RWPE1 (cell line): ENCODE results near the gene SF3B3.

ENCODE experiments used
- CTCF ChIA-PET: fragments of 350-600 bp; sonication (Branson Sonifier 250); formaldehyde crosslinking; extraction: SDS; loops from one replicate; lab custom pipeline; 2021; lab: Yijun Ruan, JAX
- POLR2A ChIA-PET: fragments of 400-600 bp; formaldehyde crosslinking; extraction: SDS; loops from one replicate; lab custom pipeline; 2020; ENCODE audit warnings: antibody characterized with exemption; ENCODE audit not compliant: low non-redundant PET; lab: Yijun Ruan, JAX
- DNase-seq: peaks from one replicate; pipeline ENCODE4 v3.0.0; 2012; ENCODE audit warnings: low spot score
- H3K27ac ChIP-seq: fragments of 450-650 bp; 2 replicates; pipeline ENCODE4 v1.5.1; 2017
- TF ChIP-seq, protein P1 (sequence below): fragments of 450-650 bp; conservative IDR thresholded peaks from 2 replicates; pipeline ENCODE4 v1.5.1; 2017; ENCODE audit warnings: low read depth, mild to moderate bottlenecking

Gene SF3B3

DNA sequence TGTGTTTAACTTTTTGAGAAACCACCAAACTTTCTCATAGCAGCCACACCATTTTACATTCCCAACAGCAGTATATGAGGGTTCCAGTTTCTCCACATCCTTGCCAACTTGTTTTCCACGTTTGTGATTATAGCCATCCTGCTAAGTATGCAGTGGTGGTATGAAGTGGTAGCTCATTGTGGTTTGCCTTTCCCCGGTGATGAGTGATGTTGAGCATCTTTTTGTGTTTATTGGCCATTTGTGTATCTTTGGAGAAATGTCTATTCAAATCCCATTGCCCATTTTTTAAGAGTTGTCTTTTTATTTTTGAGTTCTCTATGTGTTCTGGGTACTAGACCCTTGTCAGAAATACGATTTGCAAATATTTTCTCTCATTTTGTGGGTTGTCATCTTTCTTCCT, 17.4 kb downstream of the SF3B3 start:
- ChIA-PET CTCF (no interaction called here), POLR2A (no interaction called here)

GRCh38 chr16:70544548-70544947, 20.9 kb downstream of the SF3B3 start:
- ChIA-PET CTCF (no interaction called here), POLR2A (no interaction called here)
- TF ChIP-seq, protein P1, sequence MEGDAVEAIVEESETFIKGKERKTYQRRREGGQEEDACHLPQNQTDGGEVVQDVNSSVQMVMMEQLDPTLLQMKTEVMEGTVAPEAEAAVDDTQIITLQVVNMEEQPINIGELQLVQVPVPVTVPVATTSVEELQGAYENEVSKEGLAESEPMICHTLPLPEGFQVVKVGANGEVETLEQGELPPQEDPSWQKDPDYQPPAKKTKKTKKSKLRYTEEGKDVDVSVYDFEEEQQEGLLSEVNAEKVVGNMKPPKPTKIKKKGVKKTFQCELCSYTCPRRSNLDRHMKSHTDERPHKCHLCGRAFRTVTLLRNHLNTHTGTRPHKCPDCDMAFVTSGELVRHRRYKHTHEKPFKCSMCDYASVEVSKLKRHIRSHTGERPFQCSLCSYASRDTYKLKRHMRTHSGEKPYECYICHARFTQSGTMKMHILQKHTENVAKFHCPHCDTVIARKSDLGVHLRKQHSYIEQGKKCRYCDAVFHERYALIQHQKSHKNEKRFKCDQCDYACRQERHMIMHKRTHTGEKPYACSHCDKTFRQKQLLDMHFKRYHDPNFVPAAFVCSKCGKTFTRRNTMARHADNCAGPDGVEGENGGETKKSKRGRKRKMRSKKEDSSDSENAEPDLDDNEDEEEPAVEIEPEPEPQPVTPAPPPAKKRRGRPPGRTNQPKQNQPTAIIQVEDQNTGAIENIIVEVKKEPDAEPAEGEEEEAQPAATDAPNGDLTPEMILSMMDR: no peak
- DNase-seq: no peak
- H3K27ac ChIP-seq: no peak overlapping the region

More for the DNA sequence above, 17.4 kb downstream of the SF3B3 start:
- TF ChIP-seq, protein P1: no peak
- no peak for DNase-seq
- H3K27ac ChIP-seq: no peak overlapping the region

DNA sequence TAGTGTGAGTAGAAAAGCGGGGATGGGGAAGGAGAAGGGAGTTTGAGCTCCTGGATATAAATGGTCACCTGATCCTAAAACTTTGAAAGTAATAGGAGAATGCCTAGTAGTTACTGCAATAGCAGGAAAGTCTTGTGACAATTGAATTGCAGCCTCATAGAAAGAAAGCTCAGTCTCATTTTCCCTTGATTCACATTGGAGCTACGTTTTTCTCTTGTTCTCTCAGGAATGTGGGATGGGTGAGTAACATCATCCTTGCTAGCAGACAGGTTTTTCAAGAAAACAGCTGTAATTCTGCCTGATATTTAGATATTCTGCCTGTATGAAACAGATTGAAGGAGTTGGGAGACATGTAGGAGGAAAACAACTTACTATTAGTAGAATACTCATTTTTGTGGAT, 25.3 kb downstream of the SF3B3 start:
- TF ChIP-seq, protein P1: no peak
- ChIA-PET POLR2A (no interaction called here), CTCF (interaction anchor here (0.9 kb wide), 1 partner anchor 17 kb away, joined by 3 read pairs; no protein-coding TSS in a partner anchor)
- DNase-seq: peak; percentile 26
- H3K27ac ChIP-seq: no peak overlapping the region

GRCh38 chr16:70550082-70550481, 26.5 kb downstream of the SF3B3 start:
- DNase-seq: no peak
- ChIA-PET POLR2A (no interaction called here), CTCF (no interaction called here)
- no peak overlapping the region for H3K27ac ChIP-seq
- TF ChIP-seq, protein P1: no peak

- TF ChIP-seq, protein P1: no peak
- ChIA-PET POLR2A (no interaction called here), CTCF (interaction anchor here (0.6 to 0.7 kb wide), 2 partner anchors 20 to 266 kb away, joined by 3 read pairs; no protein-coding TSS in a partner anchor)
- DNase-seq: no peak
- no peak overlapping the region for H3K27ac ChIP-seq
Observed at GRCh38 chr16:70551788-70552187, 28.2 kb downstream of the SF3B3 start.

- TF ChIP-seq, protein P1: no peak
- no peak overlapping the region for H3K27ac ChIP-seq
- CTCF ChIA-PET: interaction anchor here (0.7 kb wide), 1 partner anchor 73 kb away, joined by 3 read pairs; no protein-coding TSS in a partner anchor
- DNase-seq: no peak
- POLR2A ChIA-PET: no interaction called here
Observed at GRCh38 chr16:70552675-70553074, 29.1 kb downstream of the SF3B3 start.
